ENCODE measurements around the gene CD7.
A peak's percentile ranks its signal among the peaks of the same experiment; 100 is the strongest.

Gene CD7

GRCh38 chr17:82275326-82275725 lies 42.1 kb downstream of the CD7 start:
- Histone ChIP-seq H3K9ac (no peak overlapping the region), H4K20me1 (ENCODE audit: insufficient read depth) (peaks cover 22% of the 10 kb centered on the region), H2AFZ (ENCODE audit: low read depth) (no peak overlapping the region), H3K27ac (no peak overlapping the region), H3K79me2 (ENCODE audit: insufficient read depth, low read depth) (peaks cover 23% of the 10 kb centered on the region), H3K4me2 (no peak overlapping the region; the same call in 1 of the 2 replicates), H3K4me1 (ENCODE audit: low read depth, poor library complexity, severe bottlenecking) (peaks cover 74% of the 10 kb centered on the region), H3K4me3 (IDR thresholded peaks at IDR 0.05; ENCODE audit: insufficient read depth, low read depth, low read length) (no peak overlapping the region), H3K27me3 (ENCODE audit: insufficient read depth, low read depth) (no peaks in the 10 kb centered on the region), H3K36me3 (ENCODE audit: insufficient read depth) (no peaks in the 10 kb centered on the region; the same call in 1 of the 2 replicates)
- TF ChIP-seq CTCF (conservative IDR thresholded peaks at IDR 0.05; ENCODE audit: low read depth, low read length), result no peak

- no peak for TF ChIP-seq CTCF (conservative IDR thresholded peaks at IDR 0.05; ENCODE audit: low read depth, low read length)
- Histone ChIP-seq H3K4me2 (peak overlapping the region; percentile 88), H3K79me2 (ENCODE audit: insufficient read depth, low read depth) (peaks cover 33% of the 10 kb centered on the region), H3K9ac (peak overlapping the region; percentile 98; the same call in 1 of the 2 replicates), H3K4me3 (IDR thresholded peaks at IDR 0.05; ENCODE audit: insufficient read depth, low read depth, low read length) (no peak overlapping the region), H4K20me1 (ENCODE audit: insufficient read depth) (peaks cover 29% of the 10 kb centered on the region), H3K36me3 (ENCODE audit: insufficient read depth) (no peaks in the 10 kb centered on the region; the same call in 1 of the 2 replicates), H2AFZ (ENCODE audit: low read depth) (peak overlapping the region; percentile 83; the same call in 1 of the 2 replicates), H3K27ac (no peak overlapping the region), H3K27me3 (ENCODE audit: insufficient read depth, low read depth) (no peaks in the 10 kb centered on the region), H3K4me1 (ENCODE audit: low read depth, poor library complexity, severe bottlenecking) (peaks cover 82% of the 10 kb centered on the region)
These were observed 43.0 kb downstream of the CD7 start for GRCh38 chr17:82274134-82275020.

- H3K36me3 ChIP-seq (ENCODE audit: insufficient read depth), result peaks cover 5% of the 10 kb centered on the region; the same call in 1 of the 2 replicates
- H3K27me3 ChIP-seq (ENCODE audit: insufficient read depth, low read depth), result no peaks in the 10 kb centered on the region
- H3K9ac ChIP-seq, result peak within 1 kb of the TSS; percentile 98
- peak within 1 kb of the TSS; percentile 83 for H2AFZ ChIP-seq (ENCODE audit: low read depth)
- TF ChIP-seq CTCF (conservative IDR thresholded peaks at IDR 0.05; ENCODE audit: low read depth, low read length), result no peak
- peaks cover 82% of the 10 kb centered on the region for H3K4me1 ChIP-seq (ENCODE audit: low read depth, poor library complexity, severe bottlenecking)
- peaks cover 41% of the 10 kb centered on the region for H3K79me2 ChIP-seq (ENCODE audit: insufficient read depth, low read depth)
- H4K20me1 ChIP-seq (ENCODE audit: insufficient read depth), result peaks cover 36% of the 10 kb centered on the region
- peak within 1 kb of the TSS; percentile 98 for H3K27ac ChIP-seq
- peak within 1 kb of the TSS; percentile 88 for H3K4me2 ChIP-seq
- H3K4me3 ChIP-seq (IDR thresholded peaks at IDR 0.05; ENCODE audit: insufficient read depth, low read depth, low read length), result no peak within 1 kb of the TSS
These were observed 43.9 kb downstream of the CD7 start, which contains the start of gene CSNK1D for GRCh38 chr17:82273327-82274133. Gene CSNK1D (minus strand): TSS chr17:82273700. CDS start chr17:82273381, 319 bp downstream.

- no peak for TF ChIP-seq CTCF (conservative IDR thresholded peaks at IDR 0.05; ENCODE audit: low read depth, low read length)
- Histone ChIP-seq H3K79me2 (ENCODE audit: insufficient read depth, low read depth) (peaks cover 49% of the 10 kb centered on the region), H3K27ac (peak overlapping the region; percentile 98)
These were observed 44.7 kb downstream of the CD7 start for GRCh38 chr17:82272495-82273326.

More at GRCh38 chr17:82272495-82273326, 44.7 kb downstream of the CD7 start:
- H3K36me3 ChIP-seq (ENCODE audit: insufficient read depth), result peaks cover 5% of the 10 kb centered on the region; the same call in 1 of the 2 replicates
- H3K27me3 ChIP-seq (ENCODE audit: insufficient read depth, low read depth), result no peaks in the 10 kb centered on the region
- peaks cover 81% of the 10 kb centered on the region for H3K4me1 ChIP-seq (ENCODE audit: low read depth, poor library complexity, severe bottlenecking)
- peaks cover 45% of the 10 kb centered on the region for H4K20me1 ChIP-seq (ENCODE audit: insufficient read depth)
- no peak overlapping the region for H3K4me3 ChIP-seq (IDR thresholded peaks at IDR 0.05; ENCODE audit: insufficient read depth, low read depth, low read length)
- peak overlapping the region; percentile 88 for H3K4me2 ChIP-seq
- H3K9ac ChIP-seq, result peak overlapping the region; percentile 98
- H2AFZ ChIP-seq (ENCODE audit: low read depth), result peak overlapping the region; percentile 83
